H1 (cell line): ENCODE measurements around the gene TXNDC15. TPM values are rescaled to one million over a fixed set of nuclear protein-coding genes. Genes with fewer than 3 reads are reported as not detected.

ENCODE experiments used
- CTCF ChIA-PET: fragments of 300-600 bp; sonication (Branson Sonifier 250); formaldehyde crosslinking; loops from one replicate; lab custom pipeline; 2021; ENCODE audit not compliant: partially characterized antibody; lab: Charles Lee
- POLR2A ChIA-PET: fragments of 300-600 bp; sonication (Branson Sonifier 250); formaldehyde crosslinking; loops from one replicate; lab custom pipeline; 2021; ENCODE audit warnings: inconsistent platforms; ENCODE audit not compliant: partially characterized antibody; lab: Charles Lee
- DNase-seq, 2 experiments: peaks; one replicate each; pipeline versions ENCODE4 v3.0.0 to v3.0.0-alpha.2; 2010 to 2022; ENCODE audit warnings: low spot score in 2 of 2, low read depth in 1 of 2, mixed read lengths in 1 of 2
- FAIRE-seq: peaks from 2 replicates; lab custom pipeline; 2011; peaks lifted over from hg19 to GRCh38; lab: Jason Lieb, UNC
- H2AFZ ChIP-seq: 2 replicates; pipeline ENCODE4 v1.8.1; 2012; ENCODE audit warnings: low read length, inconsistent platforms
- H2AK5ac ChIP-seq: 2 replicates; pipeline ENCODE4 v1.6.1; 2013; ENCODE audit warnings: low read depth, low read length
- H2BK120ac ChIP-seq: replicated peaks from 2 replicates; pipeline ENCODE3; 2013; ENCODE audit warnings: low read depth, low read length, inconsistent platforms
- H2BK12ac ChIP-seq: 2 replicates; pipeline ENCODE4 v1.6.1; 2013; ENCODE audit warnings: low read depth, low read length
- H2BK15ac ChIP-seq: 2 replicates; pipeline ENCODE4 v1.6.1; 2013; ENCODE audit warnings: low read length
- H2BK20ac ChIP-seq: 2 replicates; pipeline ENCODE4 v1.6.1; 2013; ENCODE audit warnings: low read length
- H2BK5ac ChIP-seq: 2 replicates; pipeline ENCODE4 v1.6.1; 2013; ENCODE audit warnings: low read depth, low read length
- H3K14ac ChIP-seq: 2 replicates; pipeline ENCODE4 v1.6.1; 2013; ENCODE audit warnings: inconsistent platforms; ENCODE audit not compliant: insufficient read length
- H3K18ac ChIP-seq: 2 replicates; pipeline ENCODE4 v1.6.1; 2013; ENCODE audit warnings: low read length; ENCODE audit errors: extremely low read depth
- H3K23ac ChIP-seq: 2 replicates; pipeline ENCODE4 v1.6.1; 2013; ENCODE audit warnings: inconsistent platforms; ENCODE audit not compliant: insufficient read length
- H3K23me2 ChIP-seq: 2 replicates; pipeline ENCODE4 v1.6.1; 2013; ENCODE audit warnings: low read depth, low read length
- H3K27ac ChIP-seq: 2 replicates; pipeline ENCODE4 v1.6.1; 2011; ENCODE audit warnings: low read depth, low read length, inconsistent platforms
- H3K27me3 ChIP-seq, 4 experiments: replicated peaks in 1 of 4; 1 replicate in 1 of 4; 2 replicates in 3 of 4; pipeline versions ENCODE4 v1.6.1 to v1.8.1; 2011 to 2013; ENCODE audit warnings: low read length in 3 of 4, mild to moderate bottlenecking in 3 of 4, inconsistent platforms in 2 of 4, mixed read lengths in 2 of 4, moderate library complexity in 1 of 4; ENCODE audit not compliant: control insufficient read depth in 3 of 4, insufficient read depth in 3 of 4; ENCODE audit errors: extremely low read depth in 1 of 4
- H3K36me3 ChIP-seq, 4 experiments: 2 replicates each; pipeline versions ENCODE4 v1.6.1 to v1.8.1; 2011 to 2013; ENCODE audit warnings: mild to moderate bottlenecking in 4 of 4, low read length in 3 of 4, moderate library complexity in 2 of 4, control low read depth in 1 of 4, inconsistent platforms in 1 of 4; ENCODE audit not compliant: insufficient read depth in 4 of 4, control insufficient read depth in 2 of 4
- H3K4ac ChIP-seq: replicated peaks from 2 replicates; pipeline ENCODE3; 2013; ENCODE audit warnings: low read length, low read depth, mixed read lengths, inconsistent platforms; ENCODE audit not compliant: insufficient read length
- H3K4me1 ChIP-seq, 4 experiments: replicated peaks in 1 of 4; 1 replicate in 1 of 4; 2 replicates in 3 of 4; pipeline versions ENCODE4 v1.6.1 to v1.8.1; 2011 to 2013; ENCODE audit warnings: low read length in 3 of 4, inconsistent platforms in 2 of 4, mixed read lengths in 1 of 4; ENCODE audit not compliant: insufficient read depth in 4 of 4, control insufficient read depth in 3 of 4
- H3K4me2 ChIP-seq, 2 experiments: 2 replicates each; pipeline versions ENCODE4 v1.6.1 to v1.8.1; 2011 to 2013; ENCODE audit warnings: low read depth in 2 of 2, low read length in 2 of 2, control low read depth in 1 of 2, inconsistent platforms in 1 of 2, mild to moderate bottlenecking in 1 of 2; ENCODE audit not compliant: insufficient read depth in 1 of 2
- H3K4me3 ChIP-seq, 4 experiments: fragments of 200-600, 300-600 bp in 1 of 4; sonication (generic), shearing (Covaris generic), sonication (Bioruptor Twin) in 1 of 4; 2 replicates each; pipeline versions ENCODE4 v1.5.1 to v1.8.1; 2011 to 2016; ENCODE audit warnings: low read length in 4 of 4, low read depth in 3 of 4, control low read depth in 2 of 4, inconsistent platforms in 2 of 4, mild to moderate bottlenecking in 2 of 4, mixed read lengths in 1 of 4, moderate library complexity in 1 of 4; ENCODE audit not compliant: insufficient read depth in 2 of 4; ENCODE audit errors: extremely low read depth in 1 of 4
- H3K56ac ChIP-seq: replicated peaks from 2 replicates; pipeline ENCODE3; 2013; ENCODE audit warnings: low read depth, mild to moderate bottlenecking, mixed read lengths, low read length, inconsistent platforms; ENCODE audit not compliant: insufficient read length
- H3K79me1 ChIP-seq: 2 replicates; pipeline ENCODE4 v1.6.1; 2013; ENCODE audit warnings: low read depth, low read length, control low read depth
- H3K79me2 ChIP-seq, 2 experiments: 2 replicates each; pipeline versions ENCODE4 v1.6.1 to v1.8.1; 2012 to 2013; ENCODE audit warnings: low read length in 2 of 2, mild to moderate bottlenecking in 2 of 2, inconsistent platforms in 1 of 2; ENCODE audit not compliant: insufficient read depth in 2 of 2, control insufficient read depth in 1 of 2
- H3K9ac ChIP-seq, 4 experiments: replicated peaks in 1 of 4; 1 replicate in 1 of 4; 2 replicates in 3 of 4; pipeline versions ENCODE4 v1.6.1 to v1.8.1; 2011 to 2013; ENCODE audit warnings: low read depth in 3 of 4, low read length in 3 of 4, control low read depth in 2 of 4, mild to moderate bottlenecking in 2 of 4, moderate library complexity in 2 of 4, inconsistent platforms in 1 of 4; ENCODE audit errors: extremely low read depth in 1 of 4
- H3K9me3 ChIP-seq, 2 experiments: 2 replicates each; pipeline versions ENCODE4 v1.6.1 to v1.8.1; 2012 to 2013; ENCODE audit warnings: mild to moderate bottlenecking in 2 of 2, moderate library complexity in 2 of 2, control low read depth in 1 of 2, inconsistent platforms in 1 of 2, low read depth in 1 of 2, low read length in 1 of 2, mixed read lengths in 1 of 2; ENCODE audit not compliant: insufficient read depth in 2 of 2
- H4K20me1 ChIP-seq, 2 experiments: replicated peaks in 1 of 2; 2 replicates each; pipeline versions ENCODE3 to v1.8.1; 2011 to 2013; ENCODE audit warnings: inconsistent platforms in 2 of 2, low read length in 2 of 2, mild to moderate bottlenecking in 1 of 2; ENCODE audit not compliant: insufficient read depth in 2 of 2, control insufficient read depth in 1 of 2
- H4K5ac ChIP-seq: 2 replicates; pipeline ENCODE4 v1.6.1; 2013; ENCODE audit warnings: low read length, low read depth, mixed read lengths, inconsistent platforms; ENCODE audit not compliant: insufficient read length
- H4K8ac ChIP-seq: 2 replicates; pipeline ENCODE4 v1.8.0; 2013; ENCODE audit warnings: mild to moderate bottlenecking, moderate library complexity, low read length, inconsistent platforms; ENCODE audit not compliant: insufficient read depth; ENCODE audit errors: extremely low read depth
- H4K91ac ChIP-seq: replicated peaks from 2 replicates; pipeline ENCODE3; 2013; ENCODE audit warnings: low read length, mixed read lengths, inconsistent platforms; ENCODE audit not compliant: insufficient read length
- BACH1 ChIP-seq: IDR thresholded peaks from 2 replicates; pipeline ENCODE4 v1.6.1; 2012; ENCODE audit warnings: low read length, improper control_type of control experiment
- CBX8 ChIP-seq: fragments of 300-800, 300-1000 bp; sonication (generic); IDR thresholded peaks from 2 replicates; pipeline ENCODE4 v1.7.1; 2016; ENCODE audit warnings: low read depth, low read length, borderline replicate concordance
- CHD2 ChIP-seq: IDR thresholded peaks from 2 replicates; pipeline ENCODE4 v1.6.1; 2012; ENCODE audit warnings: low read length, improper control_type of control experiment
- EP300 ChIP-seq, 2 experiments: IDR thresholded peaks; 1 replicate in 1 of 2; 2 replicates in 1 of 2; pipeline ENCODE4 v1.6.1; 2011 to 2012; ENCODE audit warnings: low read depth in 2 of 2, low read length in 2 of 2, mild to moderate bottlenecking in 2 of 2, borderline replicate concordance in 1 of 2, inconsistent platforms in 1 of 2, moderate library complexity in 1 of 2
- EZH2 ChIP-seq: fragments of 200-600 bp; sonication (generic); IDR thresholded peaks from 2 replicates; pipeline ENCODE4 v1.7.1; 2012; ENCODE audit warnings: low read depth, mild to moderate bottlenecking, moderate library complexity, low read length, inconsistent platforms; ENCODE audit not compliant: severe bottlenecking
- GABPA ChIP-seq: IDR thresholded peaks from 2 replicates; pipeline ENCODE4 v1.6.1; 2011; ENCODE audit warnings: mild to moderate bottlenecking, low read length, moderate library complexity, borderline replicate concordance; ENCODE audit not compliant: insufficient read depth
- HDAC6 ChIP-seq: IDR thresholded peaks from one replicate; pipeline ENCODE4 v1.7.1; 2012; ENCODE audit warnings: low read depth, mild to moderate bottlenecking, inconsistent platforms, low read length, moderate library complexity
- JUND ChIP-seq: IDR thresholded peaks from 2 replicates; pipeline ENCODE4 v1.6.1; 2011; ENCODE audit warnings: mild to moderate bottlenecking, improper control_type of control experiment, low read length
- POLR2AphosphoS5 ChIP-seq: IDR thresholded peaks from 2 replicates; pipeline ENCODE4 v1.6.1; 2011; ENCODE audit warnings: low read depth, low read length
- SAP30 ChIP-seq: fragments of 300-600 bp; sonication (generic); IDR thresholded peaks from 2 replicates; pipeline ENCODE4 v1.7.1; 2012; ENCODE audit warnings: low read length, moderate library complexity, mild to moderate bottlenecking, inconsistent platforms; ENCODE audit not compliant: insufficient read depth, insufficient replicate concordance
- SP2 ChIP-seq: IDR thresholded peaks from 2 replicates; pipeline ENCODE4 v1.6.1; 2012; ENCODE audit warnings: mild to moderate bottlenecking, low read length, inconsistent platforms
- TAF1 ChIP-seq: IDR thresholded peaks from 2 replicates; pipeline ENCODE4 v1.6.1; 2011; ENCODE audit warnings: mild to moderate bottlenecking, low read depth, low read length
- ZNF274 ChIP-seq: IDR thresholded peaks from 2 replicates; pipeline ENCODE4 v1.7.0; 2012; ENCODE audit warnings: low read length, borderline replicate concordance; ENCODE audit errors: extremely low read depth
- WGBS, 2 experiments: shearing (Covaris generic) in 1 of 2; methylation state at CpG; one replicate each; pipeline versions ENCODE4 v1.1.6 to v1.1.7; 2013 to 2015; ENCODE audit warnings: low lambda C conversion rate in 2 of 2, mixed read lengths in 2 of 2, inconsistent platforms in 1 of 2, low coverage in 1 of 2, missing lambda C conversion rate in 1 of 2; ENCODE audit not compliant: insufficient replicate concordance in 2 of 2, insufficient coverage in 1 of 2, insufficient read length in 1 of 2; ENCODE audit errors: extremely low coverage in 1 of 2, missing lambda C conversion rate in 1 of 2; 5-methylcytosine and 5-hydroxymethylcytosine counted together
- polyA plus RNA-seq, 7 experiments: library from polyadenylated mRNA; depleted of rRNA in 3 of 7; stranded (reverse) in 5 of 7; unstranded in 2 of 7; fragments of >200 nt in 5 of 7; fragments of 200-250 nt in 2 of 7; gene quantifications; 1 replicate in 5 of 7; 2 replicates in 1 of 7; 4 replicates in 1 of 7; pipeline versions ENCODE4 v1.2.1 to v1.2.3, GENCODE V29; 2011 to 2013; ENCODE audit warnings: missing spikeins in 2 of 7, mixed read lengths in 2 of 7
- total RNA-seq: library from RNA; stranded (reverse); fragmentation: NEBNext Ultra II Directional; extraction: Animal tissue kit (Norgen Biotek cat#: 25700); gene quantifications from 2 replicates; pipeline ENCODE4 v1.2.1, GENCODE V29; 2021
- TF ChIP-seq, protein P1 (sequence below): IDR thresholded peaks from 2 replicates; pipeline ENCODE4 v1.6.1; 2012; ENCODE audit warnings: inconsistent platforms

Gene TXNDC15
- total and polyA plus RNA-seq, 2 of the 8 experiments (the other 6 are each of a cell fraction or from before 2014, with no cell fraction given) = 20.1 to 30.8 TPM

DNA sequence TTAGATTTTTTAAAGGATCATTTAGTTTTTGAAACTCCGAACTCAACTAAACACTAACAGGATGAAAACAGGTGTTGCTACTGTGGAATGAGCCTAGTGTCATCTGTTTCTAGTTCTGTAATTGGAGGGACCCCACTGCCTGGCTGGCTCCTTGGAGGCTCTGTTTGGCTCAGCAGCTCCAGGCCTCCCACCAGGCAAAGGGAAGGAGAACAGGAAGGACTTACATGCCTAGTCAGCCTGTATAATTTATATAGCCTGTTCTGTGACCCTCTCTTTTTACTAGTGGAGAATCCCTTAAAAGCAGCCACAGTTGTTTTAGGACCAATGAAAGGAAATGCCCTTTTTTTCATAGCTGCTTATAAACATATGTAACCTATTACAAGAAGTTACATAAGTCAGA, 49.5 kb upstream of the TXNDC15 start:
- Histone ChIP-seq H2BK12ac (no peak overlapping the region), H3K56ac (no peak overlapping the region), H3K4me2 (no peak overlapping the region), H3K14ac (no peak overlapping the region), H3K27ac (no peak overlapping the region), H2BK20ac (no peak overlapping the region), H4K5ac (no peak overlapping the region), H3K23me2 (no peaks in the 10 kb centered on the region), H3K36me3 (peaks cover 11 to 69% (median 39%) of the 10 kb centered on the region in 4 experiments), H3K9me3 (no peaks in the 10 kb centered on the region), H3K27me3 (no peaks in the 10 kb centered on the region), H2AFZ (no peak overlapping the region), H3K4me3 (no peak overlapping the region), H4K8ac (peak overlapping the region; percentile 57; the same call in 1 of the 2 replicates), H3K9ac (no peak overlapping the region), H2BK5ac (no peak overlapping the region), H3K18ac (no peak overlapping the region), H2BK120ac (no peak overlapping the region), H3K79me1 (no peaks in the 10 kb centered on the region; the same call in 1 of the 2 replicates), H4K91ac (no peak overlapping the region), H2BK15ac (no peak overlapping the region), H3K4ac (no peak overlapping the region), H3K4me1 (no peaks in the 10 kb centered on the region), H3K23ac (no peak overlapping the region), H2AK5ac (no peak overlapping the region), H3K79me2 (no peaks in the 10 kb centered on the region), H4K20me1 (no peaks in the 10 kb centered on the region)
- ChIA-PET CTCF (interaction anchor here (0.6 to 1.0 kb wide), 4 partner anchors 18 to 1685 kb away, joined by 3 to 5 read pairs (median 4); no protein-coding TSS in a partner anchor), POLR2A (interaction anchor here (0.7 to 0.8 kb wide), 3 partner anchors 14 to 71 kb away, joined by 3 read pairs; no protein-coding TSS in a partner anchor)
- WGBS, 2 experiments = 85% methylated on average over 1 of the region's 1 CpG; no CpG with 5 or more reads in 1 of the 2 experiments
- FAIRE-seq (no peak), DNase-seq (no peak)
- no peak for TF ChIP-seq EP300 (IDR thresholded peaks at IDR 0.05; ENCODE audit: borderline replicate concordance in 1 of 2, low read depth in 2 of 2, low read length in 2 of 2)
- TF ChIP-seq SP2 = no peak
- TF ChIP-seq, protein P1, sequence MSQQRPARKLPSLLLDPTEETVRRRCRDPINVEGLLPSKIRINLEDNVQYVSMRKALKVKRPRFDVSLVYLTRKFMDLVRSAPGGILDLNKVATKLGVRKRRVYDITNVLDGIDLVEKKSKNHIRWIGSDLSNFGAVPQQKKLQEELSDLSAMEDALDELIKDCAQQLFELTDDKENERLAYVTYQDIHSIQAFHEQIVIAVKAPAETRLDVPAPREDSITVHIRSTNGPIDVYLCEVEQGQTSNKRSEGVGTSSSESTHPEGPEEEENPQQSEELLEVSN = no peak
- no peak for TF ChIP-seq CHD2
- no peak for TF ChIP-seq ZNF274
- no peak for TF ChIP-seq GABPA
- no peak for TF ChIP-seq POLR2AphosphoS5
- no peak for TF ChIP-seq SAP30
- no peak for TF ChIP-seq HDAC6
- TF ChIP-seq CBX8 = no peak
- no peak for TF ChIP-seq EZH2
- no peak for TF ChIP-seq TAF1
- no peak for TF ChIP-seq BACH1
- TF ChIP-seq JUND = no peak
